Smooth muscle cell of the brain vasculature (primary cell): ENCODE measurements around the gene NKG7.
A peak's percentile ranks its signal among the peaks of the same experiment; 100 is the strongest.
"Not testable (repeated sequence)": the region's sequence is repeated elsewhere in the genome, so short reads cannot be mapped to it uniquely, and the experiment has no call there.

Experiments used
- DNase-seq: peaks from one replicate; pipeline ENCODE4 v3.0.0-alpha.2; 2012; ENCODE audit warnings: low read depth, low spot score

Gene NKG7, protein sequence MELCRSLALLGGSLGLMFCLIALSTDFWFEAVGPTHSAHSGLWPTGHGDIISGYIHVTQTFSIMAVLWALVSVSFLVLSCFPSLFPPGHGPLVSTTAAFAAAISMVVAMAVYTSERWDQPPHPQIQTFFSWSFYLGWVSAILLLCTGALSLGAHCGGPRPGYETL

DNA sequence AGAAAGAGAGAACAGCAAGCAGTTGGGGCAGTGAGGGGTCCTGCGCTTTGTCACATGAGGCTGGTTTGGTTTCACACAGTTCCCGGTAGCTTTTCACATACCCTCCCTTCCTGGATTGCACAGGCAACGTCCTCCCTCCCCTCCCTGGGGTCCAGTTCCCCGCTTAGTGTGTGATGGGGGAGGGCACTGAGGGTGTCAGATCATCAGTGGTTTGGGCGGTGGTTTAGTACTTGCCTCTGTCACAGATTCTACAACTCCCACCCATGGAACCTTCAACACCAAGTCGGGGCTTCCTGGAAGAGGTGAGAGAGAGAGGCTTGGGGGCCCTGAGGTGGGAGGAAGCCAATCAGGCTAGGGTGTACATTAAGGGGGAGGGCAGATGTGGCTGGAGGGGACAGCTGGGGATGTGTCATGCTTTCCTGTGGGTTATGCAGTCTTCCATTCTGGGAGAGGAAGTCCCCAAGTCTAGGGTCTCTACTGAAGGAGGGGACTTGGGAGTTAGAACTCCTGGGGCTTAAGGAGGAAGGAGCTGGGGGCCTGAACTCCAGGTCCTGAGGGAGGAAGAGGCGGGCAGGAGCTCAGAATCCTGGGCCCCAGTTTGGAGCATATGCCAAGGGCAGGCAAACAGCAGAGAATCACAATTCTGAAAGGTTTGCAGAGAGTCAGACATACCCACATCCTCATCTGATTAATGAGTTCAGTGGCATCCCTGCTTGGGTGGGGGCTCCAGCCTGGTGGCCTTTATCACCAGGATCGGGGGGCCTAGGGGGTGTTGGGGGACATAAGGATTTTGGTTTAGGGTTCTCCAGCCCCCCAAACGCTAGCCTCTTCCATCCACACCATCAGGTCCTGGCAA is at the start of gene NKG7:
Gene NKG7 (minus strand): TSS at position 6 of the 856 bp plus-strand sequence. CDS start 119 bp downstream, outside the sequence.
- no peak for DNase-seq

DNA sequence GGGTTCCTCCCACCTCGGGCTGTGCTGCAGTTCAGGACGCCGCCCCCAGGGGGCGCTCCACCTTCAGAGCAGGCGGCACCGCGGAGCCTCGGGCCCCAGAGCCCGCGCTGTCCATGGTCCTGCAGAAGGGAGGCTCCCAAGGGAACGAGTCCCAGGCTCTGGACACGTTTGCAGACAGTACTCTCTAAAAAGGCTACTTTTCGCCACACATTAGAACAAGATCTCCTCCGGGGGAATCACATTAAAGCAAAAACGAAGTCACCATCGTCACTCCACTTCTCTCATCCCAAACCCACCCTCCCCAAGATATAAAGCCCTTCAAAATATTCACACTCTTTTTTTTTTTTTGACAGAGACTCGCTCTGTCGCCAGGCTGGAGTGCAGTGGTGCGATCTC is 49.6 kb upstream of the NKG7 start:
- DNase-seq: peak; percentile 15

DNA sequence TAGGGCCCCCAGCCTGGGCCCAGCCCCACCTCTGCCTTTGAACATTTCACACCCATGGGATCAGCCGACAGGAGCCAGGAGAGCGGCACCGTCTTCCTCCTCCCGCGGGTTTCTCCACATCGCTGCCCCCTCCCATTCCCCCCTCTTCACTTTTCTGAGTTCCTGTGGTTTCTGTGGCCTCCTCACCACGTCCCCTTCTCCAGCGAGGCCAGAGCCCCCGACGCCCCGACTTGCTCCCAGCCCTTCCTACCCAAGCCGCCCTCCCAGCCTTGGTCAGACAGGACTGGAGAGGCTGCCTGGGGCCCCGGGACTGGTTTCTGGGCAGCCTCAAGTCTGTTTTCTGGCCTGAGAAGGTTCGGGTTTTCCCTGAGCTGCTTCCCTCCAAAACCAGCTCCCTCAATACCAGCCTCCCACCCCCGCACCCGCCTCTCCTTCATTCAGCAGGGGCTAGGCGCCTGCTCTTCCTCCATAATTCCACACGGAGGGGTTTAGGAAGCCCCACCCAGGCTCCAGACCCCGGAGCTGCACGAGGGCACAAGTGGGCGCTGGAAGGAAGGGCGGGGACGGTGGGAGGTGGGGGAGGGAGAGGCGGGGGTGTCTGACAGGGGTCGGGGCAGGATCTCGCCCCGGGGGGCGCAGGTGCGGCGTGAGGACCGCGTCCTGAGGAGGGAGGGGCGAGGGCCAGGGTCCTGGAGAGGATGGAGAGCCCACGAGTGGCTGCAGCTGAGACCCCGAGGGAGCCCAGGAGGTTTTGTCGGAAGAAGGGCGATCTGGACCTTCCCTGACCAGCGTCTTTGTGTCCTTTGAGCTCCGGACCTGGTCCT is 49.0 kb upstream of the NKG7 start:
- DNase-seq: no peak

DNA sequence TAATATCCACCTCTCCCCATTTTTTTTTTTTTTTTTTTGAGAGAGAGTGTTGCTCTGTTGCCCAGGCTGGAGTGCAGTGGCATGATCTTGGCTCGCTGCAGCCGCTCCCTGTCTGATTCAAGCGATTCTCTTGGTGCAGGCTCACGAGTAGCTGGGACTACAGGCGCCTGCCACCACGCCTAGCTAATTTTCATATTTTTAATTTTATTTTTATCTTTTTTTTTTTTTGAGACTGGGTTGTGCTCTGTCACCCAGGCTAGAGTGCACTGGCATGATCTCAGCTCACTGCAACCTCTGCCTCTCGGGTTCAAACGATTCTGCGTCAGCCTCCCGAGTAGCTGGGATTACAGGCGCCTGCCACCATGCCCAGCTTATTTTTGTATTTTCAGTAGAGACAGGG is 48.1 kb upstream of the NKG7 start:
- not testable (repeated sequence) for DNase-seq

DNA sequence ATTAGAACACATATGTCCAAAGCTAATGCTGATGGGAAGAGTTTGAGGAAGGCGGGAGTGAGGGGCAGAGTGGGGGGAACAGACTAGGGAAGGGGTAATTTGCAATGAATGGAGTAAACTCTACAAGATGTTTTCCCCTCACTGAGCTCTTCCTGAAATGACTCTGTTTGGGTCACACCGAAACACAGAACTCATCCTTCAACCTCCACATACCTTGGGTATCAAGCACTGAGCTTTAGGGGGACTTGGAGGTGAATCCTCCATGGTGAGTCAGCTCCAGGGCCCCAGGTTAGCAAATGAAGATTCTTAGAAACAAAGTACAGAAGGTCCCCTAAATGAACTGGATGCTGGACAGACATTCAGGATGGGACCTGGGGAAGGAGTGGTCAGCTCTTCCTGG is 46.3 kb upstream of the NKG7 start:
- DNase-seq: no peak

DNA sequence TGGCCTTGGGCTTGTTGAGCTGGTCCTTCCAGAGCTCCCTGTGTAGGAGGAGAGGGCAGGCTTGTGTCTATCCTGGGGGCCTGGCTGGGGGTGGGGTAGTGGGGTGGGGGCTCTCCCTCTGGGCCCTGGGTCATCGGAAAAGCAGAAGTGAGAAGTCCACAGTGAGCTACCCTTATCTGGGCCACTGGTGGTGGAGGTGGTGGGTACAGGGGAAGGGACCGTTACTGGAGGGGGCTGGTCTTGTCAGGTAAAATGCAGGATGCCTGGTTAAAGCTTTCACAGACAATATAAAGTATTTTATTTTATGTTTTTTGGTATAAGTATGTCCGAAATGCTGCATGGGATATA is 45.3 kb upstream of the NKG7 start:
- DNase-seq: no peak

DNA sequence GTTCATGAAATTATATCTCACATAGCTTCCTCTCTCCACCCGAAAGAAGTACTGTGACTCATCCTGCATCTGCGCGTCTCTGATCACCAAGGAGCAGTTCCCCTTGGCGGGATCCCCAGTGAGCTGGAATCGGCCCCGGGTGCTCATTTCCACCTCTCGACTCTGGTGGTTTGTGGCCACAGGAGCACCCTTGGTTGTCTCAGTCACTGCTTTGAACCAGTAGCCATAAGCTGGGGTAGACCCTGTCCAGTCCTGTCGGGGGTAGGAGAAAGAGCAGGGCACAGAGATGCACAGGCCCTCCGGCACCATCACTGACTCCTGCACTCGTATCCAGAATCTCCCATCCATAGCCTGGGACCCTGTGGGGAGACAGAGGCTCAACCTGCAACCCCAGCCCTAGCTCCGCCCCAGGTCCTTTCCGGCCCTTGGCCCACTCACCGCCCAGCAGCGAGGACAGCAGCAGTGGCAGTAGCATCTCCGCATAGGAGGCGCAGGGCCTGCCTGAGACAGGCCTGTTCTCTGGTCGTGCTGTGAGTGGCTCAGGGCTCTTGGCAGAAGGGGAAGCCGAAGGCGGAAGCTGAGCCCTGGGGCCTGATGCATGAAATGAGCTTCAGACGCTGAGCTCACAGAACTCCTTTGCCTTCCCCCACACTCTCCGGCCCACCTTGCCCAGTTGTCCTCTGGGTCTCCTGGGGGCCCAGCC is 44.8 kb upstream of the NKG7 start, which contains the start of gene SIGLEC10:
Gene SIGLEC10 (minus strand): TSS at position 536 of the 703 bp plus-strand sequence. CDS start 61 bp downstream, at position 475.
- DNase-seq: no peak

DNA sequence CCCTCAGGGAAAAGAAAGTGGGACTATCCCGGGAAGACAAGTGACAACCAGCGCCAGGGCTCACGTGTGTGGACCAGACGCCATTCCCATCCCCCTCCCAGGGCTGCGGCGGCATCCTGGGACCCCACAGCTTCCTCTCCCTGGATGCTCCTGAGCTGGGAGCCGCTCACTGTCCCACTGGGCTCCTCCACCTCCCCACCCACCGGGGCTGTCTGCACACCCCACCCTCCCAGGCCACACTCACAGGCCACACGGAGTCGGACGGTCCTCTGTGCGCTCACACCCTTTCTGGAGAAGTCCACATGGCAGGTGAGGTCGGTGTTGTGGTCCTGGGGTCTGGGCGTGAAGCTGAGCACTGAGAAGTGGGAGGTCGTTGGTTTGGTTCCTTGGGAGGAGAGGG is 44.0 kb upstream of the NKG7 start:
- DNase-seq: not testable (repeated sequence)

DNA sequence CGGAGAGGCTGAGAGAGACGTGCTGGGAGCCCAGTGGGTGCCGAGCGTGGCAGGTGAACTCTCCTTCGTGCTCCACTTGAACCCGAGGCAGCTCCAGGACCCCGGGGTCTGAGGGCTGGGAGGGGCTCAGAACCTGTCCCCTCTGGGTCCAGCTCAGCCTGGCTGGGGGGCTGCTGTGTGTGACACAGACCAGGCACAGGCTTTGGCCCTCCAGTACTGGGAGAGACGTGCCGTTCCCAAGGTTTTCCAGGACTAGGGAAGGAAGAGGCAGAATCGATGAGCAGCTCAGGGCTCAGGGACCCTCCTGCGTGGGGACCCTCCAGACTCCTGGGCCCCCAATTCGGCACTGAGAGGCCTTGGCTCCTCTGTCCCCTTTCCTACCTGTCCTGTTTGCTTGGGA is 42.7 kb upstream of the NKG7 start:
- DNase-seq: no peak

DNA sequence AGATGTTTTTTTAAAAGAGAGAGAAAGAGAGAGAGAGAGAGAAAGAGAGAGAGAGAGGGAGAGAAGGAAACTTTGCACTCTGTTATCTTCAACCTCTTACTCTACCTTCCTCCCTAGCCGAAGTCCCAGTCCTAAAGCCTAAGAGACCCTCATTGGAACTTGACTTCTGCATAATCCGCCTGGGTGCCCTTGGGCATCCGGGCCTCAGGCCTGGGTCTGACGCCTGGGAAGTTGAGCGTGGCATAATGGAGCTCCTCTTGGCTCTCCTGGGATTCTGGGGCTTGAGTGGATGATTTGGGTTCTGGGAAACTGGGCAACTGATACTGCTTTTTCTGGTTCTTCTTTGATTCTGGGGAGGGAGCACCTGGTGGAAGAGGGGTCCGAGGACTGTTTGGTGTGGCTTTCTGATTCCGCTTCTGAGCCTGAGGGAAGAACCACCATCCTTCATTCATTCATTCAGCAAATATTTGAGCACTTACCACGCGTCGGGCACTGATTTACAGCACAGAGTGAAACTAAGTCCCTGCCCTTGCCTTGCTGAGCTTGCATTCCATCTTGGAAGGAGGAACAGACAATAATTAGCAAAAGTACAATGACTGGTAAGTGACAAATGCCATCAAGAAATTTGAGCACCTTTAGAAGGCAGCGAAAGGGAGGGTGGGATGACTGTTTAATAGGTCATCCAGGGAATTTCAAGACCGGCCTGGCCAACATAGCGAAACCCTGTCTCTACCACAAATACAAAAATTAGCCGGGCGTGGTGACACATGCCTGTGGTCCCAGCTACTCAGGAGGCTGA is 38.7 kb upstream of the NKG7 start:
- DNase-seq: no peak

DNA sequence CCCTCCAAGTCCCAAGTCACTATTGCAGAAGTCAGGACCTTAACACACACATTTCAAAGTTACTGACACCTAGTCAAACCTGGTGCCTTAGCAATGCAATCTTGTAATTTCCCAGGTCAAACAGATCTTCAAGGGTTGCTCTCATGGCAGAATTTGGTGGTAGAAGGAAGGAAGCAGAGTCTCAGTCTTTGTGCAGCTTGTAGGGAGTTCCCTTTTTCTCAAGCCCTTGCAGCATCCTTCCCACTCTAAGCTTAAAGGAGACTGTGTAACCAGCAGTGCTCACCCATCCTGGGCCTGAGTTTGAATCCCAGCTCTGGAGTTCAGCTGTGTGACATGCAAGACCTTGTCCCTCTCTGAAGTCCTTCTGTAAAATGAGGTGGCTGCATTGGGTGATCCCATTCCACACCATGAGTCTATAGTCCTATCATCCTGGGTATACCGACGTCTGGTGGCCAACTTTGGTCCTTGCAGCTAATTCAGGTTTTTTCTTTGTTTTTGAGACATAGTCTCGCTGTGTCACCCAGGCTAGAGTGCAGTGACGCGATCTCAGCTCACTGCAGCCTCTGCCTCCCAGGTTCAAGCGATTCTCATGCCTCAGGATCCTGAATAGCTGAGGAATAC is 35.2 kb upstream of the NKG7 start:
- no peak for DNase-seq

DNA sequence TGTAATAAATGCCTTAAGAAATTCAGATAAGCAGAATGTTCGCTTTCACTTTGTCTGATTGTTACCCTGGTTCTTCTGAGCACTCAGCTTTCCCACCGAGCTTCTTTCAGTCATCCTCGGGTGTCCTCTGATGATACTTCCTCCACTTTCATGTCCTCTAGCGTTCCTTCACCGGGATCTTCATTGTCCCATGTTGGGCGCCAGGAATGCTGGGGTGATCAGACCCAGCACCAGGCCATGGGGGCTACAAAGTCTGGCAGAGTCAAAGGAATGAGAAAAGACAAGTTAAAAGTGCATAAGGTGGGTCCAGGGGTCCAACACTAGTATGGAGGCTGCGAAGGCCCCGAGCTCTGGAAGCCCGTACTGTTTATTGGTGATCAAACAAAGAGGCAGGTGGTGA is 29.7 kb upstream of the NKG7 start:
- no peak for DNase-seq

DNA sequence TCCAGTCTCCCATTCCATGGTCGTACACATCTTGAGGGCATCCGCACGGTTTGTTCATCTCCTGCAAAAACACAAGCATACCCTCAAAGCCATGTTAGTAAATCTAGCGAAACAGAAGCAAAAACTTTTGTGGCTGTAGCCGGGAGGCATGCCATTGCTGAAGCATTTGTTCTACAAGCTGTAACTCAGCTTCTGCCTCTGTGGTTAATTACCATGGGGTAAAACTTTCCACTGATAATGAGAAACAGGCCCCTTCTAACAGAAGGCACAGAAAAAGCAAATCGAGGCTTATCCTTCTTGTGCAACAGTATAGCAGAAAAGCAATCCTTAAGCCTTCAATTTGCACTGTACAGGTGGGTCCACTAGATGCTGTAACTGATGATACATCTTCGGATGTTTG is 27.5 kb upstream of the NKG7 start:
- DNase-seq: not testable (repeated sequence)

DNA sequence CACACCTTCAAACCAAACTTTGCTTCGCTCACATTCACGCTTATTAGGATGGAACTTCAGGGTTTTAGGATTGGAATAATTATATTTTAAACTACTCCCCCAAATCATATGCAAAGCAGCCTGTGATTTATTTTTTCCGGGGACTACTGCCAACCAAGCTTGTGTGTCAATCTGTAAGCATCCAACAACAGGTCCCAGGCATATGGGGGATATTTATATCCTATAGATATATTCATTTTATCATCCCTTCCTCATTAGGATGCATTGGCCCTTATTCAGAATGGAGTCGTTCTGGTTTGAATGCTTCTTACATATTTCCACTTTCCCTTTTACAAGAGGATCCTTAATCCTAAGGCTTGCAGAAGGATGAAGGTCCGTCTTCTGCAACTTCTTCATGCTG is 26.8 kb upstream of the NKG7 start:
- DNase-seq: no peak

DNA sequence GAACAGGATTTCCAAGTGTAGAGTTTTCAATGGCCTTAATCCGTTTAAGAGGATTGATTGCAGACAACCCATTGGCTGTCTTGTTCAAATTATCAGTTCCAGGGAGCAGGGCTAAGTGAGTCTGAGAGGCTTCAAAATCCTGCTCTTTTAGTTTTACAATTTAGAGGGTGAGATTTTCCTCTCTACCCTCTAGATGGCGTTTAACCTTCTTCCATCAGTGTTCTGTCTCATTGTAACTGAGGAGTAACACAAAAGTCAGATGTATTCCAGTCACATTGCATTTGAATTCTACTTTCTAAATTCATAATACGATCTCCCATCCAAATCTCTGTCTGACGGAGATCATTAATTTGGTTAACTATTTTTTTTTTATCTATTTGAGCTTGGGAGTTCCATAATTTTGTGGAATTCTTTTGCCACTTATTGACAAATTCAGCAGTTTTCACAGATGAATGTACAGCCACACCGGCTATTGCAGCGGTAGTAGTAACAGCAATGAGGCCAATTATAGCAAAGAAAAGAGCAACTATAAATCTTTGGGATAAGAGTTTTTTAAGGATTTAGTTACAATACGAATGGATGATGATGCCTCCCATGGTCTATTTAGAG is 25.7 kb upstream of the NKG7 start:
- no peak for DNase-seq

DNA sequence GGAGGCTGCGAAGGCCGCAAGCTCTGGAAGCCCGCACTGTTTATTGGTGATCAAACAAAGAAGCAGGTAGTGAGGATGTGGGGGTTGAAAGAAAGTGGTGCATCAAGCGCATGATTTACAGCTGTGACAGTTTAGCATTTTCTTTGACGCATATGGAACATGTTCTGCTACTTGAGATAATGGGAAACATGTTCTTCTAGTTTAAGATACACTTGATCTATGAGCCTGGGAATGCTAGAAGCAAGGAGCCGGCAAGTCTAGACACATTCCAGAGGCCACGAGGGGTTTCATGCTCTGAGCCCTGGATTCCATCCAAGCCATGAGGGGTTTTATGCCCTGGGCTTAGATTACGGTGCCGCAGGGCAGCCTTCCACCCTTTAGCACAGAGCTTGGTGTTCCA is 25.0 kb upstream of the NKG7 start:
- DNase-seq: not testable (repeated sequence)

DNA sequence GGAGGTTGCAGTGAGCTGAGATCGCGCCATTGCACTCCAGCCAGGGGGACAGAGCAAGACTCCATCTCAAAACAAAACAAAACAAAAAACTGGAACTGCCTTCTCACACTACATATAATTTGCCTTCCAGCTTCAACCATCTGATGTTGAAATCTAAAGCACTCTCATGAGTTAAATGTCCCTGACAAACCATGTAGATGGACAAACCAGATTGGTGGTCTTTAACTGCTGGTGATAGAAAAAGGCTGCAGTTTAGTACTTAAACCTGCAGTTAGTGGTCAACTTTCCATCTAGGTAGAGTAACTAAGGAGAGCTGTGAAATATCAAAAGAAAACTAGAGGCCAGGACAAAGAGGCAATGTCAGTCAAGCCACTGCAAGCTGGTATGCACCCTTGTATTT is 23.7 kb upstream of the NKG7 start:
- no peak for DNase-seq

DNA sequence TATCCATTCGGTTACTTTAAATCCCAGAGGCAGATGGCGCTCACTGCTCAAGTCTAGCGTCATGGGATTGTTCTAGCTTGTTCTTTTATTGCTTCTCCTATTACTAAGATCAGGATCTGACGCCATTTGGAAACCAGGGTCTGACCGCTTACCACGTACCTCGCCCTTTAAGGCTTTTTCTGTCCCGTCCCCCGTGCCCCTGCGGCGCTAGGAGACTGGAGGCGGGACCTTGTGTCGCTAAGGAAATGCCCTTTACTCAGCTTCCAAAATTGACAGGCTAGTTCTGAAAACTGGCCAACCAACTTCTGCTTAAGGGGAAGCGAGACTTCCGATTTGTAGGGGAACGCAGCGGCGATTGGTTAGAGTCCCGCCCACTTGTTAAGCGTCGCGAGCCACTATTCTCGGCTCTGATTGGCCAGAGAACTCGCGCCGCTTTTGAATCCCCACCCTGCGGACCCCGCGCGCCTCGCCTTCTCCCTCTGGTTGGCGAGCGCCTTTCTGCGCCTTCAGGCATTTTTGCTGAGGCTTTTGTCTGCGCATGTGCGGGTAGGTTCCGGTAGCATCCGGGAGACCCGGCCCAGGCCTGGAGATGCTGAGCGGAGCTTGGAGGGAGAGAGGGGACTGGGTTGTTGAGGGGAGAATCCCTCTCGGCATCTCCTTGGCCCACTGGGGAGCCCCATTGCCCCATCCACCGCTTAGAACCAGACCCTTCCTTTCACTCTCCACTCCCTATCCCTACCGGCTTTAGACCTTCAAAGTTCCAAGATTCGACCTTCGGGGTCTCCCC is 21.8 kb upstream of the NKG7 start:
- peak; percentile 97 for DNase-seq

DNA sequence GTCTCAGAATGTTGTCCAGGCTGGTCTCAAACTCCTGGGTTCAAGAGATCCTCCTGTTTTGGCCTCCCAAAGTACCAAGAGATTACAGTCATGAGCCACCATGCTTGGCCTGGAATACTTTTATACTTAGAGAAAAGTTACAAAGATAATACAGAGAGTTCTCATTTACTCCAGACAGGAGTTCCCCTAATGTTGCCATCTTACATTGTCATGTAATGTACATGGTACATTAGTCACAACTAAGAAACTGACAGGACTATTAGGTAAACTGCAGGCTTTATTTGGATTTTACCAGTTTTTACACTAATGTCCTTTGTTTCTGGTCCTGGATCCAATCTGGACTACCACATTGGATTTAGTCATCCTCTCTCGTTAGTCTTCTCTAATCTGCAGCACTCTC is 20.2 kb upstream of the NKG7 start:
- no peak for DNase-seq
